Measurements from ENCODE around the gene ITGB6.
"Not testable (repeated sequence)": the region's sequence is repeated elsewhere in the genome, so short reads cannot be mapped to it uniquely, and the experiment has no call there.

ITGB6 gene

GRCh38 chr2:160139350-160139749 lies 60.7 kb downstream of the ITGB6 start:
- no peak for DNase-seq

- no peak for DNase-seq
Measured at GRCh38 chr2:160138406-160138805, 61.7 kb downstream of the ITGB6 start.

GRCh38 chr2:160137464-160137863 lies 62.6 kb downstream of the ITGB6 start:
- DNase-seq, result no peak

GRCh38 chr2:160132761-160133160 lies 67.3 kb downstream of the ITGB6 start:
- DNase-seq, result no peak

GRCh38 chr2:160126756-160127155 lies 73.3 kb downstream of the ITGB6 start:
- DNase-seq, result no peak

- DNase-seq, result no peak
Measured at GRCh38 chr2:160126315-160126714, 73.8 kb downstream of the ITGB6 start.

- DNase-seq, result no peak
Measured at GRCh38 chr2:160125828-160126227, 74.2 kb downstream of the ITGB6 start.

GRCh38 chr2:160125366-160125765 lies 74.7 kb downstream of the ITGB6 start:
- DNase-seq, result no peak

- no peak for DNase-seq
Measured at GRCh38 chr2:160124571-160124970, 75.5 kb downstream of the ITGB6 start.

- not testable (repeated sequence) for DNase-seq
Measured at GRCh38 chr2:160114721-160115120, 85.4 kb downstream of the ITGB6 start.

GRCh38 chr2:160114020-160114419 lies 86.1 kb downstream of the ITGB6 start:
- DNase-seq, result no peak

GRCh38 chr2:160111951-160112798 lies 87.9 kb downstream of the ITGB6 start:
- no peak for DNase-seq

GRCh38 chr2:160110674-160111239 lies 89.3 kb downstream of the ITGB6 start:
- DNase-seq, result peak; percentile 18

GRCh38 chr2:160109939-160110673 lies 90.0 kb downstream of the ITGB6 start:
- peak; percentile 90 for DNase-seq

GRCh38 chr2:160109243-160109642 lies 90.8 kb downstream of the ITGB6 start:
- DNase-seq, result no peak

- DNase-seq, result no peak
Measured at GRCh38 chr2:160108646-160109045, 91.4 kb downstream of the ITGB6 start.

GRCh38 chr2:160105366-160105765 lies 94.7 kb downstream of the ITGB6 start:
- no peak for DNase-seq

- no peak for DNase-seq
Measured at GRCh38 chr2:160104115-160104514, 96.0 kb downstream of the ITGB6 start.

- DNase-seq, result no peak
Measured at GRCh38 chr2:160097326-160097725, 102.7 kb downstream of the ITGB6 start.

- DNase-seq, result no peak
Measured at GRCh38 chr2:160096409-160096808, 103.7 kb downstream of the ITGB6 start.

- no peak for DNase-seq
Measured at GRCh38 chr2:160092445-160092844, 107.6 kb downstream of the ITGB6 start.

GRCh38 chr2:160091381-160091780 lies 108.7 kb downstream of the ITGB6 start:
- no peak for DNase-seq

GRCh38 chr2:160087854-160088745 lies 112.0 kb downstream of the ITGB6 start:
- peak; percentile 19 for DNase-seq
